Activated T-cell treated with anti-CD3 and anti-CD28 coated beads, Interleukin-2, amount 50 U/mL, for 4 hours (primary cell): Measurements from ENCODE around the gene IL17RE. TPM values are rescaled to one million over a fixed set of nuclear protein-coding genes. Genes with fewer than 3 reads are reported as not detected.
"Not testable (repeated sequence)": the region's sequence is repeated elsewhere in the genome, so short reads cannot be mapped to it uniquely, and the experiment has no call there.

Experiments used
- ATAC-seq, 2 donors: fragments of 200-7000 bp; cut with Tn5 transposase; one replicate each; pipeline ENCODE4 v1.10.0; 2021
- DNase-seq: peaks from one replicate; pipeline ENCODE4 v3.0.0-alpha.2; 2020
- H3K27me3 Mint-ChIP-seq: one replicate; pipeline ENCODE4 v1.8.0; 2021; ENCODE audit warnings: low read depth, mixed read lengths
- H3K36me3 Mint-ChIP-seq: one replicate; pipeline ENCODE4 v1.8.0; 2022; ENCODE audit warnings: mixed read lengths; ENCODE audit not compliant: insufficient read depth
- H3K4me1 Mint-ChIP-seq: one replicate; pipeline ENCODE4 v1.8.0; 2021; ENCODE audit warnings: low read depth, mixed read lengths
- H3K4me3 Mint-ChIP-seq: one replicate; pipeline ENCODE4 v1.8.0; 2021; ENCODE audit warnings: mild to moderate bottlenecking, moderate library complexity, mixed read lengths
- H3K9me3 Mint-ChIP-seq: one replicate; pipeline ENCODE4 v1.8.0; 2021; ENCODE audit warnings: mixed read lengths
- total RNA-seq, 3 donors: library from RNA; stranded (reverse); gene quantifications; one replicate each; pipeline ENCODE4 v1.2.1, GENCODE V29; 2021

IL17RE gene
- total RNA-seq, 3 donors from 2014 or later = 0.47 to 0.73 (median 0.61) TPM

GRCh38 chr3:9890249-9891071 lies 12.2 kb upstream of the IL17RE start, which contains the start of gene JAGN1:
JAGN1 (plus strand) TSS chr3:9890610; CDS start chr3:9890723, 113 bp downstream.
- Mint-ChIP-seq H3K4me3 (peak within 1 kb of the TSS; percentile 98), H3K27me3 (no peaks in the 10 kb centered on the region), H3K9me3 (peaks cover 3% of the 10 kb centered on the region), H3K4me1 (peaks cover 33% of the 10 kb centered on the region), H3K36me3 (peaks cover 25% of the 10 kb centered on the region)
- ATAC-seq (peak; percentile 85 to 86), DNase-seq (peak; percentile 91)

- Mint-ChIP-seq H3K9me3 (peaks cover 3% of the 10 kb centered on the region), H3K4me3 (peak overlapping the region; percentile 98), H3K27me3 (no peaks in the 10 kb centered on the region), H3K36me3 (peaks cover 25% of the 10 kb centered on the region), H3K4me1 (peaks cover 37% of the 10 kb centered on the region)
- ATAC-seq = no peak
- DNase-seq = no peak
These were observed 11.5 kb upstream of the IL17RE start for GRCh38 chr3:9891072-9891622.

GRCh38 chr3:9893739-9894138 lies 8.9 kb upstream of the IL17RE start:
- H3K27me3 Mint-ChIP-seq = no peaks in the 10 kb centered on the region
- H3K9me3 Mint-ChIP-seq = peaks cover 3% of the 10 kb centered on the region
- ATAC-seq (no peak), DNase-seq (no peak)
- peaks cover 25% of the 10 kb centered on the region for H3K36me3 Mint-ChIP-seq
- peak overlapping the region; percentile 27 for H3K4me3 Mint-ChIP-seq
- H3K4me1 Mint-ChIP-seq = peaks cover 48% of the 10 kb centered on the region

GRCh38 chr3:9895715-9896114 lies 6.9 kb upstream of the IL17RE start:
- H3K27me3 Mint-ChIP-seq, H3K4me3 Mint-ChIP-seq: not testable (repeated sequence)

GRCh38 chr3:9896755-9897407 lies 5.8 kb upstream of the IL17RE start:
- Mint-ChIP-seq H3K36me3 (peaks cover 21% of the 10 kb centered on the region), H3K4me1 (peaks cover 50% of the 10 kb centered on the region)
- H3K27me3 Mint-ChIP-seq, ATAC-seq, H3K9me3 Mint-ChIP-seq, DNase-seq, H3K4me3 Mint-ChIP-seq: not testable (repeated sequence)

More at GRCh38 chr3:9895715-9896114, 6.9 kb upstream of the IL17RE start:
- not testable (repeated sequence) for ATAC-seq, DNase-seq, H3K9me3 Mint-ChIP-seq
- H3K4me1 Mint-ChIP-seq = peaks cover 50% of the 10 kb centered on the region
- H3K36me3 Mint-ChIP-seq = peaks cover 25% of the 10 kb centered on the region

GRCh38 chr3:9897408-9898372 lies 5.0 kb upstream of the IL17RE start:
- Mint-ChIP-seq H3K4me3 (no peak overlapping the region), H3K27me3 (no peaks in the 10 kb centered on the region), H3K9me3 (peaks cover 3% of the 10 kb centered on the region), H3K36me3 (peaks cover 16% of the 10 kb centered on the region), H3K4me1 (peaks cover 50% of the 10 kb centered on the region)
- DNase-seq (no peak), ATAC-seq (no peak)

- ATAC-seq = no peak
- Mint-ChIP-seq H3K4me3 (no peak overlapping the region), H3K4me1 (peaks cover 52% of the 10 kb centered on the region), H3K36me3 (peaks cover 11% of the 10 kb centered on the region), H3K27me3 (no peaks in the 10 kb centered on the region), H3K9me3 (peaks cover 3% of the 10 kb centered on the region)
- no peak for DNase-seq
These were observed 4.0 kb upstream of the IL17RE start for GRCh38 chr3:9898467-9899241.

- Mint-ChIP-seq H3K9me3 (peaks cover 3% of the 10 kb centered on the region), H3K36me3 (peaks cover 6% of the 10 kb centered on the region), H3K4me1 (peaks cover 49% of the 10 kb centered on the region), H3K4me3 (no peak overlapping the region), H3K27me3 (no peaks in the 10 kb centered on the region)
- no peak for DNase-seq
- ATAC-seq = no peak
These were observed 3.3 kb upstream of the IL17RE start for GRCh38 chr3:9899289-9899791.

GRCh38 chr3:9900965-9901415 lies 1.7 kb upstream of the IL17RE start:
- ATAC-seq, DNase-seq, H3K4me3 Mint-ChIP-seq, H3K27me3 Mint-ChIP-seq, H3K36me3 Mint-ChIP-seq, H3K9me3 Mint-ChIP-seq: not testable (repeated sequence)
- peaks cover 40% of the 10 kb centered on the region for H3K4me1 Mint-ChIP-seq

- no peak for DNase-seq
- no peaks in the 10 kb centered on the region for H3K27me3 Mint-ChIP-seq
- H3K4me3 Mint-ChIP-seq = no peak overlapping the region
- peak; percentile 58 to 64 for ATAC-seq
- H3K36me3 Mint-ChIP-seq = no peaks in the 10 kb centered on the region
- no peaks in the 10 kb centered on the region for H3K9me3 Mint-ChIP-seq
- H3K4me1 Mint-ChIP-seq = peaks cover 37% of the 10 kb centered on the region
These were observed 681 bp upstream of the IL17RE start for GRCh38 chr3:9901967-9902366.

- Mint-ChIP-seq H3K4me1 (peaks cover 33% of the 10 kb centered on the region), H3K36me3 (no peaks in the 10 kb centered on the region), H3K4me3 (peak overlapping the region; percentile 19), H3K9me3 (no peaks in the 10 kb centered on the region), H3K27me3 (no peaks in the 10 kb centered on the region)
- ATAC-seq (peak; percentile 41 to 45), DNase-seq (no peak)
These were observed 583 bp downstream of the IL17RE start for GRCh38 chr3:9903238-9903624.

GRCh38 chr3:9903904-9904303 lies 1.3 kb downstream of the IL17RE start:
- Mint-ChIP-seq H3K4me1 (peaks cover 27% of the 10 kb centered on the region), H3K9me3 (no peaks in the 10 kb centered on the region), H3K36me3 (no peaks in the 10 kb centered on the region), H3K4me3 (no peak overlapping the region), H3K27me3 (no peaks in the 10 kb centered on the region)
- ATAC-seq (no peak), DNase-seq (no peak)

GRCh38 chr3:9906480-9906879 lies 3.8 kb downstream of the IL17RE start:
- H3K27me3 Mint-ChIP-seq = no peaks in the 10 kb centered on the region

More at GRCh38 chr3:9906480-9906879, 3.8 kb downstream of the IL17RE start:
- Mint-ChIP-seq H3K9me3 (no peaks in the 10 kb centered on the region), H3K4me1 (peaks cover 35% of the 10 kb centered on the region), H3K36me3 (no peaks in the 10 kb centered on the region), H3K4me3 (no peak overlapping the region)
- DNase-seq = no peak
- ATAC-seq = no peak
